Stomach (tissue), 4 donors: ENCODE data around the gene NUAK1.

Source experiments
- POLR2A ChIP-seq, 4 donors: fragments of 450-650 bp; IDR thresholded peaks; one replicate each; pipeline ENCODE4 v1.6.1; 2016; ENCODE audit warnings: antibody characterized with exemption in 4 of 4, control low read depth in 2 of 4, mild to moderate bottlenecking in 1 of 4, moderate library complexity in 1 of 4
- POLR2AphosphoS5 ChIP-seq, 3 donors: sonication (generic); formaldehyde crosslinking; IDR thresholded peaks; one replicate each; pipeline ENCODE4 v1.6.1; 2016; ENCODE audit warnings: antibody characterized with exemption in 3 of 3
- TF ChIP-seq, protein P1 (sequence below), 7 experiments: fragments of 450-650 bp in 4 of 7; fragments of 200-600 bp in 3 of 7; sonication (generic) in 3 of 7; IDR thresholded peaks; one replicate each; pipeline ENCODE4 v1.5.1; 2016 to 2019; ENCODE audit warnings: antibody characterized with exemption in 7 of 7, control low read depth in 2 of 7, mild to moderate bottlenecking in 1 of 7

DNA sequence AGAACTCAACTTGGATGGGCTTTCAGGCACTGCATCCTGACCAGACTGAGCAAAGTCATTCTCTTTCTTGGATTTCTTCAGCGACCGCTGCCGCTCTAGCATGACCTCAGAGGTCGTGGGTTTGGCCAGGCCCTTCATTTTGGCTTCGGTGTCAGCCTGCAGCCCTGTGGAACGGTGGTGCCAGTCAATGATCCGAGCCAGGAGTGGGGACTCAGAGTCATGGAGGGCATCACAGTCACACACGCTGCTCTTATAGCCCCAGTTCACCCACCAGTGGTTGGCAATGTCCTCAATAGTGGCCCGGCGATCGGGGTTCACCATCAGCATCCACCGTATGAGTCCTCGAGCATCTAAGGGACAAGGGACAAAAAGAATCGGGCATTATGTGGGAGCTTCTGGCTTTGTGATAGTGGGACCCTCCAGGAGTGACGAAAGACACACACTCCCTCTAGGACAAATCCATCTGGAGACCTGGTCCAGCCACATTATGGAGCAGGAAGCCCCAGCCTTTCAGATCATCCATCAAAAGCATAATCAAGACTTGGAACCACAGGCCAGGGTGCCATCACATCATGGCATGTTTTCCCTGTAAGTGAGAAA, 71.0 kb downstream of the NUAK1 start:
- TF ChIP-seq, protein P1, sequence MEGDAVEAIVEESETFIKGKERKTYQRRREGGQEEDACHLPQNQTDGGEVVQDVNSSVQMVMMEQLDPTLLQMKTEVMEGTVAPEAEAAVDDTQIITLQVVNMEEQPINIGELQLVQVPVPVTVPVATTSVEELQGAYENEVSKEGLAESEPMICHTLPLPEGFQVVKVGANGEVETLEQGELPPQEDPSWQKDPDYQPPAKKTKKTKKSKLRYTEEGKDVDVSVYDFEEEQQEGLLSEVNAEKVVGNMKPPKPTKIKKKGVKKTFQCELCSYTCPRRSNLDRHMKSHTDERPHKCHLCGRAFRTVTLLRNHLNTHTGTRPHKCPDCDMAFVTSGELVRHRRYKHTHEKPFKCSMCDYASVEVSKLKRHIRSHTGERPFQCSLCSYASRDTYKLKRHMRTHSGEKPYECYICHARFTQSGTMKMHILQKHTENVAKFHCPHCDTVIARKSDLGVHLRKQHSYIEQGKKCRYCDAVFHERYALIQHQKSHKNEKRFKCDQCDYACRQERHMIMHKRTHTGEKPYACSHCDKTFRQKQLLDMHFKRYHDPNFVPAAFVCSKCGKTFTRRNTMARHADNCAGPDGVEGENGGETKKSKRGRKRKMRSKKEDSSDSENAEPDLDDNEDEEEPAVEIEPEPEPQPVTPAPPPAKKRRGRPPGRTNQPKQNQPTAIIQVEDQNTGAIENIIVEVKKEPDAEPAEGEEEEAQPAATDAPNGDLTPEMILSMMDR (IDR thresholded peaks at IDR 0.05), result no peak
- no peak for TF ChIP-seq POLR2AphosphoS5 (IDR thresholded peaks at IDR 0.05)
- TF ChIP-seq POLR2A (IDR thresholded peaks at IDR 0.05), result no peak
